ENCODE measurements around the gene NCAM1. TPM values are rescaled to one million over a fixed set of nuclear protein-coding genes. Genes with fewer than 3 reads are reported as not detected.

Gene NCAM1
- polyA plus RNA-seq, 1 donor (not counting 4 experiments of a cell fraction or from before 2014, with no cell fraction given) = 0.04 TPM

GRCh38 chr11:113272927-113273615, 311.9 kb downstream of the NCAM1 start:
- DNase-seq (ENCODE audit: low read depth, low spot score) (no peak), FAIRE-seq (no peak)
- H3K4me3 ChIP-seq (ENCODE audit: control insufficient read depth in 2 of 3, extremely low read depth in 1 of 3, insufficient read depth in 2 of 3, low read depth in 1 of 3, low read length in 3 of 3) = no peak overlapping the region
- H3K9me1 ChIP-seq (ENCODE audit: control insufficient read depth, extremely low read depth, insufficient read depth, low read length) = no peaks in the 10 kb centered on the region
- H3K4me2 ChIP-seq (ENCODE audit: control insufficient read depth, extremely low read depth, insufficient read depth, low read depth, low read length) = no peak overlapping the region
- TF ChIP-seq EZH2 (IDR thresholded peaks at IDR 0.05; ENCODE audit: low read length) = no peak
- no peak for TF ChIP-seq CTCF (optimal IDR thresholded peaks at IDR 0.05 in 1 of 3, IDR thresholded peaks at IDR 0.05 in 1 of 3, conservative IDR thresholded peaks at IDR 0.05 in 1 of 3; ENCODE audit: extremely low read depth in 1 of 3, insufficient read depth in 2 of 3, low read length in 3 of 3)
- H3K36me3 ChIP-seq (ENCODE audit: control insufficient read depth in 2 of 2, extremely low read depth in 1 of 2, insufficient read depth in 2 of 2, low read length in 2 of 2) = no peaks in the 10 kb centered on the region
- no peaks in the 10 kb centered on the region for H4K20me1 ChIP-seq (ENCODE audit: control insufficient read depth, extremely low read depth, insufficient read depth, low read length)
- no peaks in the 10 kb centered on the region for H3K9me3 ChIP-seq (ENCODE audit: control insufficient read depth, low read depth, low read length)
- H3K27me3 ChIP-seq (ENCODE audit: control insufficient read depth, extremely low read depth, insufficient read depth, low read length) = no peaks in the 10 kb centered on the region
- H3K79me2 ChIP-seq (ENCODE audit: control insufficient read depth, insufficient read depth, low read length) = no peaks in the 10 kb centered on the region
- dilution Hi-C loops (cut with MboI; ENCODE audit: extremely low pct_ligation_motif_present, low sequenced_read_pairs) = no loop called here
- H3K4me1 ChIP-seq (ENCODE audit: control insufficient read depth, extremely low read depth, insufficient read depth, low read length) = no peaks in the 10 kb centered on the region
- no peak overlapping the region for H3K27ac ChIP-seq (ENCODE audit: control insufficient read depth, insufficient read depth, low read length)
- H2AFZ ChIP-seq (ENCODE audit: control insufficient read depth, low read length) = no peak overlapping the region
- no peak overlapping the region for H3K9ac ChIP-seq (ENCODE audit: control insufficient read depth, extremely low read depth, insufficient read depth, low read length)

- Histone ChIP-seq H2AFZ (ENCODE audit: control insufficient read depth, low read length) (no peak overlapping the region), H3K4me2 (ENCODE audit: control insufficient read depth, extremely low read depth, insufficient read depth, low read depth, low read length) (no peak overlapping the region), H3K79me2 (ENCODE audit: control insufficient read depth, insufficient read depth, low read length) (no peaks in the 10 kb centered on the region), H3K27me3 (ENCODE audit: control insufficient read depth, extremely low read depth, insufficient read depth, low read length) (no peaks in the 10 kb centered on the region), H3K4me3 (ENCODE audit: control insufficient read depth in 2 of 3, extremely low read depth in 1 of 3, insufficient read depth in 2 of 3, low read depth in 1 of 3, low read length in 3 of 3) (no peak overlapping the region), H3K9me3 (ENCODE audit: control insufficient read depth, low read depth, low read length) (no peaks in the 10 kb centered on the region), H3K36me3 (ENCODE audit: control insufficient read depth in 2 of 2, extremely low read depth in 1 of 2, insufficient read depth in 2 of 2, low read length in 2 of 2) (no peaks in the 10 kb centered on the region), H3K27ac (ENCODE audit: control insufficient read depth, insufficient read depth, low read length) (no peak overlapping the region), H3K9me1 (ENCODE audit: control insufficient read depth, extremely low read depth, insufficient read depth, low read length) (no peaks in the 10 kb centered on the region), H4K20me1 (ENCODE audit: control insufficient read depth, extremely low read depth, insufficient read depth, low read length) (no peaks in the 10 kb centered on the region), H3K9ac (ENCODE audit: control insufficient read depth, extremely low read depth, insufficient read depth, low read length) (no peak overlapping the region), H3K4me1 (ENCODE audit: control insufficient read depth, extremely low read depth, insufficient read depth, low read length) (no peaks in the 10 kb centered on the region)
- DNase-seq (ENCODE audit: low read depth, low spot score) = no peak
- TF ChIP-seq CTCF (optimal IDR thresholded peaks at IDR 0.05 in 1 of 3, IDR thresholded peaks at IDR 0.05 in 1 of 3, conservative IDR thresholded peaks at IDR 0.05 in 1 of 3; ENCODE audit: extremely low read depth in 1 of 3, insufficient read depth in 2 of 3, low read length in 3 of 3) = no peak
- no peak for TF ChIP-seq EZH2 (IDR thresholded peaks at IDR 0.05; ENCODE audit: low read length)
- FAIRE-seq = no peak
- dilution Hi-C loops (cut with MboI; ENCODE audit: extremely low pct_ligation_motif_present, low sequenced_read_pairs) = no loop called here
Measured at GRCh38 chr11:113273720-113274119, 312.5 kb downstream of the NCAM1 start.
